Rectal smooth muscle tissue (tissue), 1 donor: ENCODE results near the gene EPS15.

ENCODE experiments used
- H3K27ac ChIP-seq: one replicate; pipeline ENCODE4 v1.7.0; 2013; ENCODE audit warnings: low read depth, low read length, inconsistent platforms
- H3K27me3 ChIP-seq: one replicate; pipeline ENCODE4 v1.7.0; 2013; ENCODE audit warnings: low read length; ENCODE audit not compliant: control insufficient read depth, insufficient read depth
- H3K36me3 ChIP-seq: one replicate; pipeline ENCODE4 v1.7.0; 2013; ENCODE audit warnings: low read length; ENCODE audit not compliant: control insufficient read depth, insufficient read depth
- H3K4me1 ChIP-seq: one replicate; pipeline ENCODE4 v1.7.0; 2013; ENCODE audit warnings: low read length; ENCODE audit not compliant: control insufficient read depth, insufficient read depth
- H3K4me3 ChIP-seq: one replicate; pipeline ENCODE4 v1.7.0; 2013; ENCODE audit warnings: low read length
- H3K9ac ChIP-seq: one replicate; pipeline ENCODE4 v1.7.0; 2013; ENCODE audit warnings: low read length

EPS15 gene

GRCh38 chr1:51557168-51557567 is 38.1 kb upstream of the EPS15 start:
- Histone ChIP-seq H3K9ac (no peak overlapping the region), H3K4me3 (no peak overlapping the region), H3K27me3 (no peaks in the 10 kb centered on the region), H3K27ac (no peak overlapping the region), H3K4me1 (no peaks in the 10 kb centered on the region), H3K36me3 (no peaks in the 10 kb centered on the region)

GRCh38 chr1:51555866-51556619 is 37.0 kb upstream of the EPS15 start:
- H3K27me3 ChIP-seq, result no peaks in the 10 kb centered on the region
- H3K27ac ChIP-seq, result no peak overlapping the region
- no peaks in the 10 kb centered on the region for H3K36me3 ChIP-seq
- H3K4me3 ChIP-seq, result no peak overlapping the region
- no peaks in the 10 kb centered on the region for H3K4me1 ChIP-seq
- H3K9ac ChIP-seq, result no peak overlapping the region

GRCh38 chr1:51553911-51554310 is 34.8 kb upstream of the EPS15 start:
- no peak overlapping the region for H3K27ac ChIP-seq
- no peak overlapping the region for H3K9ac ChIP-seq
- H3K36me3 ChIP-seq, result no peaks in the 10 kb centered on the region
- no peaks in the 10 kb centered on the region for H3K4me1 ChIP-seq
- H3K27me3 ChIP-seq, result no peaks in the 10 kb centered on the region
- H3K4me3 ChIP-seq, result no peak overlapping the region

GRCh38 chr1:51552929-51553807 is 34.1 kb upstream of the EPS15 start:
- Histone ChIP-seq H3K27ac (no peak overlapping the region), H3K4me1 (no peaks in the 10 kb centered on the region), H3K27me3 (no peaks in the 10 kb centered on the region), H3K4me3 (no peak overlapping the region), H3K9ac (no peak overlapping the region), H3K36me3 (no peaks in the 10 kb centered on the region)

- Histone ChIP-seq H3K36me3 (no peaks in the 10 kb centered on the region), H3K27ac (no peak overlapping the region), H3K27me3 (no peaks in the 10 kb centered on the region), H3K4me3 (no peak overlapping the region), H3K9ac (no peak overlapping the region), H3K4me1 (no peaks in the 10 kb centered on the region)
Observed at GRCh38 chr1:51551848-51552296, 32.8 kb upstream of the EPS15 start.

- H3K4me1 ChIP-seq, result no peaks in the 10 kb centered on the region
- H3K9ac ChIP-seq, result no peak overlapping the region
- no peak overlapping the region for H3K27ac ChIP-seq
- no peaks in the 10 kb centered on the region for H3K27me3 ChIP-seq
- H3K4me3 ChIP-seq, result no peak overlapping the region
- no peaks in the 10 kb centered on the region for H3K36me3 ChIP-seq
Observed at GRCh38 chr1:51551081-51551480, 32.0 kb upstream of the EPS15 start.

- Histone ChIP-seq H3K36me3 (no peaks in the 10 kb centered on the region), H3K27me3 (no peaks in the 10 kb centered on the region), H3K9ac (no peak overlapping the region), H3K27ac (no peak overlapping the region), H3K4me1 (no peaks in the 10 kb centered on the region), H3K4me3 (no peak overlapping the region)
Observed at GRCh38 chr1:51549901-51550300, 30.8 kb upstream of the EPS15 start.

GRCh38 chr1:51549016-51549619 is 30.1 kb upstream of the EPS15 start:
- Histone ChIP-seq H3K27me3 (no peaks in the 10 kb centered on the region), H3K9ac (no peak overlapping the region), H3K4me1 (no peaks in the 10 kb centered on the region), H3K4me3 (no peak overlapping the region), H3K36me3 (no peaks in the 10 kb centered on the region), H3K27ac (no peak overlapping the region)

GRCh38 chr1:51543858-51544257 is 24.8 kb upstream of the EPS15 start:
- Histone ChIP-seq H3K36me3 (no peaks in the 10 kb centered on the region), H3K27ac (no peak overlapping the region), H3K9ac (no peak overlapping the region), H3K27me3 (no peaks in the 10 kb centered on the region), H3K4me3 (no peak overlapping the region), H3K4me1 (no peaks in the 10 kb centered on the region)

GRCh38 chr1:51542158-51542953 is 23.3 kb upstream of the EPS15 start:
- H3K9ac ChIP-seq, result no peak overlapping the region
- H3K4me3 ChIP-seq, result no peak overlapping the region

GRCh38 chr1:51541313-51542050 is 22.4 kb upstream of the EPS15 start:
- Histone ChIP-seq H3K27ac (no peak overlapping the region), H3K36me3 (no peaks in the 10 kb centered on the region), H3K4me1 (no peaks in the 10 kb centered on the region), H3K4me3 (no peak overlapping the region), H3K27me3 (no peaks in the 10 kb centered on the region), H3K9ac (no peak overlapping the region)

More at GRCh38 chr1:51542158-51542953, 23.3 kb upstream of the EPS15 start:
- H3K27me3 ChIP-seq, result no peaks in the 10 kb centered on the region
- H3K4me1 ChIP-seq, result no peaks in the 10 kb centered on the region
- H3K36me3 ChIP-seq, result no peaks in the 10 kb centered on the region
- no peak overlapping the region for H3K27ac ChIP-seq
